GM18526 (cell line): ENCODE data around the gene DNAH2.

Experiments used
- POLR2A ChIP-seq: IDR thresholded peaks from 3 replicates; pipeline ENCODE4 v1.6.1; 2011; ENCODE audit not compliant: insufficient read length; ENCODE audit errors: extremely low read depth

DNAH2 gene

GRCh38 chr17:7775051-7775450 is 57.5 kb downstream of the DNAH2 start:
- TF ChIP-seq POLR2A, result no peak

DNA sequence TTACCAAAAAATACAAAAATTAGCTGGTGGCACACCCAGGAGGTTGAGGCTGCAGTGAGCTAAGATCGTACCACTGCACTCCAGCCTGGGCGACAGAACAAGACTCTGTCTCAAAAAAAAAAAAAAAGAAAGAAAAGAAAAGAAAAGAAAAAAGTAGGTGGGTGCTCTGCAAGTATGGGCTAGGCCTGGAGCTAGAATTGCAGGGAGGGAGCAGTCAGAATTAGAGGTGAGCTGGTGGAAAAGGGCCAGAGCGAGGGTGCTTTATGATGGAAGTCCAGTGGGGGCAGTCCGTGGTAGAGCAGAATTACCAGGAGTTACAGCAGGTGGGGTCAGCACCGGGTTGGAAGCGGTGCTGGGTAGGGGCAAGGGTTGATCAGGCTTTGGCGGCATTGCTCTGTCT is 59.5 kb downstream of the DNAH2 start:
- no peak for TF ChIP-seq POLR2A

- TF ChIP-seq POLR2A, result no peak
Measured at GRCh38 chr17:7780736-7781135, 63.2 kb downstream of the DNAH2 start.

- TF ChIP-seq POLR2A, result no peak
Measured at GRCh38 chr17:7781429-7781828, 63.9 kb downstream of the DNAH2 start.

- TF ChIP-seq POLR2A, result no peak
Measured at GRCh38 chr17:7782240-7782639, 64.7 kb downstream of the DNAH2 start.

DNA sequence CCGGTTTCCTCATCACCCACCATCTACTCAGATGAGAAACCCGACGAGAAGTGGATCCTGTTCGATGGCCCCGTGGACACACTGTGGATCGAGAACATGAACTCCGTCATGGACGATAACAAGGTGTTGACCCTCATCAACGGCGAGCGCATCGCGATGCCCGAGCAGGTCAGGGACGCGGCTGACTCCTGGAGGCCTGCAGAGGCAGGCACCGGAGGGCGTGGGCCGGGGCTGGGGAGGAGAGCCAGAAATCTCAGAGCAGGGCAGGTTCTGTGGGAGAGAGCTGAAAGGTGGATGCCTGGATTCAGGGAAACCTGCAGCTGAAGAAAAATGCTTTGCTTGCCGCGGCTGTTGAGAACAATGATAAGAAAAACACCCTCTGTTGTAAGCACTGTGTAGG is 69.3 kb downstream of the DNAH2 start:
- TF ChIP-seq POLR2A, result no peak

- no peak for TF ChIP-seq POLR2A
Measured at GRCh38 chr17:7789131-7789530, 71.6 kb downstream of the DNAH2 start.

GRCh38 chr17:7790150-7790549 is 72.6 kb downstream of the DNAH2 start:
- TF ChIP-seq POLR2A, result no peak

DNA sequence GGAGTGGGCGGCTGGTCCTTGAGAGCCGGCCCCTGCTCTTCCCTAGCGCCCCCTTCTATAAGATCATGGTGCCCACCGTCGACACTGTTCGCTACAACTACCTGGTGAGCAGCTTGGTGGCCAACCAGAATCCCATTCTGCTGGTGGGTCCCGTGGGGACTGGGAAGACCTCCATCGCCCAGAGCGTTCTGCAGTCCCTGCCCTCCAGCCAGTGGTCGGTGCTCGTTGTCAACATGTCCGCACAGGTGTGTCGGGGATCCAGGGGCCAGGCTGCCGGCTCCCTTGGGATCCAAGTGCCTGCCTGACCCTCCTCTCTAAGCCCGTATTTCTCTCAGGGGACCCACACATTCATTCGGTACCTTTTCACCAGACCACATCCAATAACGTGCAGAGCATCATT is 75.1 kb downstream of the DNAH2 start:
- no peak for TF ChIP-seq POLR2A

DNA sequence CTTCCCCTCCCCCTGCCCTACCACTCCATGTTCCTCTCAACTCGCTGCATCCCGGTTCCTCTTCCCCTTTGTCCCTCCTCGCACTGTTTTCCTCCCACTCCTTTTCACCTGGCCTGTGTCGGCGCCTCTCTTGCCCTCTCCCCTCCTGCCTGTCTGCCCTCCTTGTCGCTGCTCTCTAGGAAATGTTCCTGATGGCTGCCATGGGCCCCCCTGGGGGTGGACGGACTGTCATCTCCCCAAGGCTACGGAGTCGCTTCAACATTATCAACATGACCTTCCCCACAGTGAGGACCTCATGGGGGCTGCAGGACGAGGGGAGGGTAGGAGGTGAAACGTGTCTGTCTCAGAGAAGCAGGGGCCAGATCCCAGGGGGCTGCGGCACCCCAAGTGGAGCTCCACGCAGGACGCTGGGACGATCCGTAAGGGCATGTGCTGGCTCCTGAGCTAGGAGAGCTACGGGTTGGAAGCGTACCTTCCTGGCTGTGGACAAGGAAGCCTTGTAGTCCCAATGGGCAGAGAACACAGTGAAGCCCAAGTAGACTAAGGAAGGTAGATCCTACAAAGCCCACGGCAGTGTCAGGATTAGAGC is 76.6 kb downstream of the DNAH2 start:
- no peak for TF ChIP-seq POLR2A

DNA sequence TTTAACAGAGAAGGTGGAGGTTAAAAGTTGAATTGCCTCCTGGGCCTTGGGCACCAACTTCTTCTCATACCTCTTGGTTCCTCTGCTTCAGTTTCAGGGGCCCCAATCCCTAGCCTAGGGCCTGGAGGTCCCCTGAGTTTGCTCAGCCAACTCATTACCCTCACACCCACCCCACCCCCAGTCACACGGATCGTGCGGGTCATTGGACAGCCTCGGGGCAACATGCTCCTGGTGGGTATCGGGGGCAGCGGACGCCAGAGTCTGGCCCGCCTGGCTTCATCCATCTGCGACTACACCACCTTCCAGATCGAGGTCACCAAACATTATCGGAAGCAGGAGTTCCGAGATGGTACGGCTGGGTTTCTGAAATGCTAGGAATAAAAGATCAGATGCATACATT is 80.4 kb downstream of the DNAH2 start:
- no peak for TF ChIP-seq POLR2A

DNA sequence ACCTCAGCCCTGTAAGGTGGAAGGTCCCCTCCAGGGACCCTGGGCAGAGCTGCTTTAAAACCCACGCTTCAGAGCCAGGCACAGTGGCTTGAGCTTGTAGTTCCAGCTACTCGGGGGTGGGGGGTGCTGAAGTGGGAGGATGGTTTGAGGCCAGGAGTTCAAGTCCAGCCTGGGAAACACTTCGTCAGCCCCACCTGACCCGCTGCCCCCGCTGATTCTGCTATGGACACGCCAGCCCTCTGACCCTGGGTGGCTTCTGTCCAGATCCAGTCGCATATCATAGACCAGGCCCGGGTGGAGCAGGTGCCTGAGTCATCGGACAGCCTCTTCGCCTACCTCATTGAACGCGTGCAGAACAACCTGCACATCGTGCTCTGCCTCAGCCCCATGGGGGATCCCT is 81.3 kb downstream of the DNAH2 start:
- no peak for TF ChIP-seq POLR2A

- TF ChIP-seq POLR2A, result no peak
Measured at GRCh38 chr17:7803981-7804380, 86.4 kb downstream of the DNAH2 start.

- no peak for TF ChIP-seq POLR2A
Measured at GRCh38 chr17:7806587-7806986, 89.0 kb downstream of the DNAH2 start.

- no peak for TF ChIP-seq POLR2A
Measured at GRCh38 chr17:7807206-7807605, 89.7 kb downstream of the DNAH2 start.

- no peak for TF ChIP-seq POLR2A
Measured at GRCh38 chr17:7809086-7809790, 91.7 kb downstream of the DNAH2 start.

- TF ChIP-seq POLR2A, result no peak
Measured at GRCh38 chr17:7811251-7811650, 93.7 kb downstream of the DNAH2 start.
